Thyroid gland (tissue), 4 donors: ENCODE data around the gene EMILIN1.

Source experiments
- POLR2A ChIP-seq, 2 donors: fragments of 450-650 bp; IDR thresholded peaks; one replicate each; pipeline ENCODE4 v1.6.1; 2017; ENCODE audit warnings: antibody characterized with exemption in 2 of 2, mild to moderate bottlenecking in 2 of 2, moderate library complexity in 1 of 2
- TF ChIP-seq, protein P1 (sequence below), 6 experiments: fragments of 200-600 bp in 3 of 6; fragments of 450-650 bp in 3 of 6; sonication (generic) in 3 of 6; IDR thresholded peaks; one replicate each; pipeline ENCODE4 v1.5.1; 2016 to 2019; ENCODE audit warnings: antibody characterized with exemption in 6 of 6, mild to moderate bottlenecking in 2 of 6, inconsistent platforms in 1 of 6, moderate library complexity in 1 of 6

DNA sequence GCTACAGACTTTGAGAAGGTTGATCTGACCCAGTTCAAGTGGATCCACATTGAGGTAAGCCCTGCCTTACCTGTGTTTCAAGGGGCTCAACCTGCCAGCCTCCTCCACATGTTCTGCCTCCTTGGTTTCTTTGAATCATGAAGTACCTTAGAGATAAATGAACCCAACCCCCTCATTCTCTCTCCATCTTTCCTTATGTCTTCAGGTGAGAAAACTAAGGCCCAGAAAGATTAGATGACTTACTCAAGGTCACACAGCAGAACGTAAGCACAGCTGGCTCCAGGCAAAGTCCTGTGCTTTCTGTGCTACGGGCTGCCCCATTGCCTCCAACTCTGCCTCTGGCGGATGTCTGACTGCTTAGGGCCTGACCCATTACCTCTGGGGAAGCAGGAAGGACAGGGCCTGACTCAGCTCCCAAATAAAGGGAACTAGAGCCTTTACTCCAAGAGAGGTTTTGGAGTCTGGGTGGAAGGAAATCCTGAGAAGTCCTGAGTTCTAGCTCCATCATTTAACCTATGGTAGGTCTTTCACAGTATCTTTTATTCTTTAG is 18.4 kb downstream of the EMILIN1 start:
- TF ChIP-seq, protein P1, sequence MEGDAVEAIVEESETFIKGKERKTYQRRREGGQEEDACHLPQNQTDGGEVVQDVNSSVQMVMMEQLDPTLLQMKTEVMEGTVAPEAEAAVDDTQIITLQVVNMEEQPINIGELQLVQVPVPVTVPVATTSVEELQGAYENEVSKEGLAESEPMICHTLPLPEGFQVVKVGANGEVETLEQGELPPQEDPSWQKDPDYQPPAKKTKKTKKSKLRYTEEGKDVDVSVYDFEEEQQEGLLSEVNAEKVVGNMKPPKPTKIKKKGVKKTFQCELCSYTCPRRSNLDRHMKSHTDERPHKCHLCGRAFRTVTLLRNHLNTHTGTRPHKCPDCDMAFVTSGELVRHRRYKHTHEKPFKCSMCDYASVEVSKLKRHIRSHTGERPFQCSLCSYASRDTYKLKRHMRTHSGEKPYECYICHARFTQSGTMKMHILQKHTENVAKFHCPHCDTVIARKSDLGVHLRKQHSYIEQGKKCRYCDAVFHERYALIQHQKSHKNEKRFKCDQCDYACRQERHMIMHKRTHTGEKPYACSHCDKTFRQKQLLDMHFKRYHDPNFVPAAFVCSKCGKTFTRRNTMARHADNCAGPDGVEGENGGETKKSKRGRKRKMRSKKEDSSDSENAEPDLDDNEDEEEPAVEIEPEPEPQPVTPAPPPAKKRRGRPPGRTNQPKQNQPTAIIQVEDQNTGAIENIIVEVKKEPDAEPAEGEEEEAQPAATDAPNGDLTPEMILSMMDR (IDR thresholded peaks at IDR 0.05), result no peak
- no peak for TF ChIP-seq POLR2A (IDR thresholded peaks at IDR 0.05)
